Measurements from ENCODE around the gene ZSCAN5A.
"Not testable (repeated sequence)": the region's sequence is repeated elsewhere in the genome, so short reads cannot be mapped to it uniquely, and the experiment has no call there.

- TF ChIP-seq CTCF, POLR2A (IDR thresholded peaks at IDR 0.05): not testable (repeated sequence)
Measured at GRCh38 chr19:56197646-56198045, 117.0 kb downstream of the ZSCAN5A start, which contains the start of gene ZSCAN5B.

Data from right lobe of liver (tissue), 4 donors.